ENCODE measurements around the gene WEE2. TPM values are rescaled to one million over a fixed set of nuclear protein-coding genes. Genes with fewer than 3 reads are reported as not detected.

The WEE2 gene
- total RNA-seq, 6 experiments from 2014 or later = not detected

- no peak for DNase-seq
- Mint-ChIP-seq H3K27me3 (ENCODE audit: insufficient read depth) (peaks cover 6% of the 10 kb centered on the region), H3K36me3 (ENCODE audit: low read depth) (no peaks in the 10 kb centered on the region), H3K9me3 (no peaks in the 10 kb centered on the region), H3K4me1 (ENCODE audit: low read depth) (peaks cover 40% of the 10 kb centered on the region), H3K4me3 (no peak overlapping the region), H3K27ac (no peak overlapping the region)
- TF ChIP-seq CTCF (IDR thresholded peaks at IDR 0.05) = no peak
These were observed 9.7 kb upstream of the WEE2 start for GRCh38 chr7:141698247-141699015.

DNA sequence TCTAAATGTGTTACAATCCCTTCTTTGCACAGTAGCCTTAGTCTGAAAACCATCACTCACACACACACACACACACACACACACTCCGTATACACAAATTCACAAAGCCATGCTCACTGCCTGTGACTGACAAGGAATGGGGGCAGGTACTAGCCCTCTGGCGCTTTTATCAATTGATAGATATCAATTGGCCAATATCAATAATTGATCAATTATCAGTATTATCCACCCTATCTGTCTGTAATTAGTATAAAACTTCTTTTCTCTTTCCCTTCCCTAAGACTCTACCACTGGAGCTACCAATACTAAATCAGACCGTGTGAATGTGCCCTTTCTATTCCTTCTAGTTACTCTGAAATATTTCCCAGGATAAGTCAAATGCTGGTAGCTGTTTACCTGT lies 8.3 kb upstream of the WEE2 start:
- no peak for DNase-seq
- Mint-ChIP-seq H3K4me1 (ENCODE audit: low read depth) (peaks cover 47% of the 10 kb centered on the region), H3K36me3 (ENCODE audit: low read depth) (no peaks in the 10 kb centered on the region), H3K27ac (no peak overlapping the region), H3K9me3 (no peaks in the 10 kb centered on the region), H3K4me3 (no peak overlapping the region), H3K27me3 (ENCODE audit: insufficient read depth) (peaks cover 13% of the 10 kb centered on the region)
- TF ChIP-seq CTCF (IDR thresholded peaks at IDR 0.05) = no peak

DNA sequence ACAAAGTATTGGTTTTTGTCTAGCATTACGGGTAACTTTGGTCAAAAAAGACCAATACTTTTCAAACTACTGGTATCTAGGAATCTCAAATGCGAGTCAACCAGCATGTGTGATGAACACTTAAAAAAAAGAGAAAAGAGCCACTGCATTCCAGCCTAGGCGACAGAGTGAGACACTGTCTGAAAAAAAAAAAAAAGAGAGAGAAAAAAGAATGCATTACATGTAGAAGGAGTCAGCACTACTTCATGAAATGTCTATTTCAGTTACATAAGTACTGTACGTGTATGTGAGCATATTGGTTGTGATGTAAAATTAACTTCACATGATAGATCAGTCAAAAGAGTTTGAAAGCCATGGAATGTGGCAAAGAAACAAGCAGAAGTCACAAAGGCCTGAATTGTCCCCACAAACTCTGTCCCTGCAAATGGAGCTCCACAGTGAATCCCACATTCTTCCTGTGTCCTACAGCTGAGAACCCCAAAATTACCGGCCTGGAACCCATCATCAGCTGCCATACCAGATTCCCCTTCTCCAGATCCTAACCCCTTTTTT lies 7.8 kb upstream of the WEE2 start:
- H3K36me3 Mint-ChIP-seq (ENCODE audit: low read depth) = no peaks in the 10 kb centered on the region
- H3K27me3 Mint-ChIP-seq (ENCODE audit: insufficient read depth) = peaks cover 14% of the 10 kb centered on the region
- TF ChIP-seq CTCF (IDR thresholded peaks at IDR 0.05) = no peak
- no peak overlapping the region for H3K27ac Mint-ChIP-seq
- peaks cover 52% of the 10 kb centered on the region for H3K4me1 Mint-ChIP-seq (ENCODE audit: low read depth)
- H3K9me3 Mint-ChIP-seq = no peaks in the 10 kb centered on the region
- H3K4me3 Mint-ChIP-seq = peak overlapping the region; percentile 76
- peak; percentile 3 for DNase-seq

- no peak for TF ChIP-seq CTCF (IDR thresholded peaks at IDR 0.05)
- Mint-ChIP-seq H3K27me3 (ENCODE audit: insufficient read depth) (peaks cover 16% of the 10 kb centered on the region), H3K4me3 (peak overlapping the region; percentile 76), H3K36me3 (ENCODE audit: low read depth) (no peaks in the 10 kb centered on the region), H3K4me1 (ENCODE audit: low read depth) (peaks cover 55% of the 10 kb centered on the region), H3K27ac (no peak overlapping the region), H3K9me3 (no peaks in the 10 kb centered on the region)
- DNase-seq = peak; percentile 7
These were observed 7.2 kb upstream of the WEE2 start for GRCh38 chr7:141700848-141701371.

- TF ChIP-seq CTCF (IDR thresholded peaks at IDR 0.05) = no peak
- peaks cover 16% of the 10 kb centered on the region for H3K27me3 Mint-ChIP-seq (ENCODE audit: insufficient read depth)
- no peaks in the 10 kb centered on the region for H3K36me3 Mint-ChIP-seq (ENCODE audit: low read depth)
- no peak for DNase-seq
- H3K27ac Mint-ChIP-seq = no peak overlapping the region
- no peaks in the 10 kb centered on the region for H3K9me3 Mint-ChIP-seq
- peak overlapping the region; percentile 76 for H3K4me3 Mint-ChIP-seq
- peaks cover 51% of the 10 kb centered on the region for H3K4me1 Mint-ChIP-seq (ENCODE audit: low read depth)
These were observed 6.6 kb upstream of the WEE2 start for GRCh38 chr7:141701489-141702046.
